Kidney glomerular epithelial cell (primary cell): Measurements from ENCODE around the gene TTLL12.
"Not testable (repeated sequence)": the region's sequence is repeated elsewhere in the genome, so short reads cannot be mapped to it uniquely, and the experiment has no call there.

Source experiments
- DNase-seq: peaks from one replicate; lab custom pipeline; 2025; lab: John Stamatoyannopoulos, UW

TTLL12 gene

DNA sequence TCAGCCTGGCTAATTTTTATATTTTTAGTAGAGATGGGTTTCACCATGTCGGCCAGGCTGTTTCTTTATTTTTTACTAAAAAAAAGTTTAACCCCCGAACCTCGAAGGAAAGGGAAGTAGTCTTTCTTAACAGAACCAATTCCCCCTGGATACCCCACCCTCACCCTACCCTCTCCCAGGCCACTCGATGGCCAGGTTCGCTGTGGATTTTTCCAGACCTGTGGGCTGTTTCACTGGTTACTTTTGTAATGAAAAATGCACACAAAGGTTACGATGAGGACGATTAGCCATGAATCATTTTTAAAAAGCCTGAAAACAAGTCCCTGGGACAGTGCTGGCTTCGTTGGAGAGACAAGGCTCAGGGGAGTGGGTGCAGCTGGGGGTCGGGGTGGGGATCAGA, 33.0 kb downstream of the TTLL12 start:
- no peak for DNase-seq

DNA sequence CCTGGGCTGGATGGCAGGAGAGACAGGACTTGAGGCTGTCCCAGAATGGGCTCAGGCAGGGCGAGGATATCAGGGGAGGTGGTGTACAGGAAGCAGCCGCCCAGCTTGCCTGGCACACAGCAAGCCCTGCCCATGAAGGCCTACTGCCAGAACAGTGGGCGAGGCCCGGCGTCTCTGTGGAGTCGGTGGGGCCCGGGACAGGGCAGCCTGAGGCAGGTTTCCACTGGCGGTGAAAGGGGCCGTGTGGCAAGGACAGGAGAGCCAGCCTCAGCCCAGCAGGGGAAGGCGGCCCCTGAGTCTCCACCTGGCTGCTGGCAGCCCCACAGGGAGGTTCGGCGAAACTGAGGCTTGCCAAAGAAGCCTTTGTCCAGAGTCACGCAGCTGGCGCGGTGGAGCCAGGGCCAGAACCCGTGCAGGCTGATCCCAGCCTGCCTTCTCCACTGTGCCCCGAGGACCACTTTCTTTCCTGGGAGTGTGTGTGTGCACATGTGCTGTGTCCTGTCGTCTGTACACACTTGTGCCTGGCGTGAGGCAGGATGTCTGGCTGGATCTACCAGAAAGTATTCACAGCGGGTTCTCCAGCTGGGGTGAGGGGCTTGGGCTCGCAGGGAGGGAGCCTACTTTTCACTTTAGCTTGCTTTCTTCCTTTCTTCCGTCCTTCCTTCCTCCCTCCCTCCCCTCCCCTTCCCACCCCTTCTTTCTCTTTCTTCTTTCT, 34.4 kb downstream of the TTLL12 start:
- peak; percentile 41 for DNase-seq

DNA sequence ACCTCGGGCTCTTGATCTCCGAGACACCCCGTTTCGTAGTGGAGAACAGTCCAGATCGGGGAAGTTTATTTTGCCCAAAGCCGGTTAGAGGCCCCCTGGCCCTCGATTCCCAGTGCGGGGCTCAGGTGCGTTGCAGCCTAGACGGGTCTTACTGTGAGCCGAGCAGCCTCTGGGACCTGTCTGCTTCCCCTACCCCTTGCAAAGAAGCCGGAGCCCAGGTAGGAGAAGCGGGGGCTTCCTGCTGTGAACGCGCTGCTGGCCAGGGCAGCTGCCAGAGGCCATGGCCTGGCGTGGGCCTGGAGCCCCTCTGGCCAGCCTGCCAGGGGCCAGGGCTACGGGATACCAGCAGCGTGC, 35.0 kb downstream of the TTLL12 start:
- DNase-seq = no peak

DNA sequence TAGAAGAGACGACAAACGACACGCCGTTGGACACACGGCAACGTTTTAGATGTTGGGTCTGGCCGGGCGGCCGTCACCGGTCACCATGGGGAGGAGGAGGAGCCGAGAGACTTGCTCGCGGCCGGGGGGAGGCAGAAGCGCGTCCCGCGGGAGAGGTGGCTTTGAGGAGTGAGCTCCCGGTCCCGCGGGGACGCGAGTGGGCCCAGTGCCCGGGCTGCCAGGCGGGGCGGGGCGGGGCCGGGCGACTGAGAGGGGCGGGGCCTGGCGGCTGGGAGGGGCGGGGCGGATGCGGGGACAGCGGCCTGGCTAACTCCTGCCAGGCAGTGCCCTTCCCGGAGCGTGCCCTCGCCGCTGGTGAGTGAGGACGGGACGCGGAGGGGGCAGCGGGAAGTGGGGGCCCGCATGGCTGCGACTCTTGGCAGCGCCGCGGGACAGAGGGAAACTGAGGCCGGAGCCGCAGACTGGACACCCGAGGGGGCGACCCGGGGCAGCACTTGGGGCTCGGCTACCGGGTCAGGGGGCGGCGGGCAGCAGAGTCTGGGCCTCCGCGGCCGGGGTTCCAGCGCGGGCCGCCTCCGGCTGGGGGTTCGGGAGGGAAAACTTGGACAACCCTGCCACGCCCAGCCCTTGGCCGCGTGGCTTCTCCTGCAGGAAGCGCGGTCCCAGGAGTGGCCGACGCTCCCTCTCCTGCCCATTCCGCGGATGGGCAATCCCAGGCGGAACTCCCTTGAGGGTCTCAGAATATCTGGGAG, 35.5 kb downstream of the TTLL12 start, which contains the start of gene TSPO:
Gene TSPO (plus strand): TSS at position 309 of the 752 bp plus-strand sequence. CDS start 7,680 bp downstream, outside the sequence.
- DNase-seq = peak; percentile 18

DNA sequence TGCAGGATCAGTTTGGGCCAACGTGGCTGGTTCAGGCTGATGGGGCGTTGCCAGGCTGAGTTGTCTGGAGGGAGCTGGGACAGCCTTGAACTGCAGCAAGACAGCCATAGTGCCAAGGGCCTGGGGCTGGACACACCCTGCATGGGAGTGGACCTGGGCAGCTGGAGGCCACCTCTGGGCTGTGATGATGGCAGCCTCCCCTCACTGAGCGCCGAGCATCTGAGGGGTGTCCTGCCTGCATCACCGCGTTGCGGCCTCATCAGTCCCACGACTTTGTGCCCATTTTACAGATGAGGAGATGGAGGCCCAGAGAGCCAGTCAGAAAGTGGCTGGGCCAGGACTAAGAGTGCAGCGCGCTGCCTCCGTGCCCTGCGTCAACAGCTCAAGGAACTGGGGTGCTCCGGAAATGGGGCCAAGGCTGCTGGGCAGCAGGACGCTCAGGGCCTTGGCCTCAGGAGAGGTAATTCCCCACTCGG, 36.2 kb downstream of the TTLL12 start:
- no peak for DNase-seq

DNA sequence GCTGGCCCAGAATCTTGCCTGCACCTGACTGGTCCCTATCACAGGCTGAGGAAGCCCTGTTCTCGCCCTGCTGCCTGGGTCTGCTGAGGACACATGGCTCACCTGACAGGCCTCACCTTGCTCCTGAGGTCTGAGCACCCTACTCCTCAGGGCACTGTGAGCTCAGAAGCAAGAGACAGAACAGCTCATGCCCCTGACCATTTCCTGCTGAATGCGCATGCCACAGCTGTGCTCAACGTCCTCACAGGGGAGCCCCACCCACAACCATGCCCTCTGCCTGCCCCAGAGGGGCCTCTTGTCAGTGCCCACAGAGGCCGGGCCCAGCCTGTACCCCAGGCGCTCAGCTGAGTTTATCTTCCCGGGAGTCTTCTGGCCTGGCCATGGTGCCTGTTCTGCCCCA, 38.4 kb downstream of the TTLL12 start:
- no peak for DNase-seq

DNA sequence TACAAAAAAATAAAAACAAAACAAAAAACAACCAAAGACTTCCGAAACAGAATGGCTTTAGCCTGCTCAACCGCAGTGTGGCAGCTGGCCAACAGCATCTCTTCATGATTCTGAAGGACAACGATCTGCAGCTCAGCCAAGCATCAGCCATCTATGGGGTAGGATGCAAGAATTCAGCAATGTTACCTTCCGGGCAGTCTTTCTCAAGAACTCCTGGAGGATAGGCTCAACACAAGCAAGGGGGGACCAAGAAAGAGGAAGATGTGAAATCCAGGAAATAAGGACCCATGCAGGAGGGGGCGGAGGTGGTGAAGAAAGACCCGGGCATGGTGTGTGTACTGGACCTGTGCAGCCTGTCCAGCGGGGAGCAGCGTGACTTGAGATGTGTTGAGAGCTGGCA, 39.1 kb downstream of the TTLL12 start:
- DNase-seq = no peak

DNA sequence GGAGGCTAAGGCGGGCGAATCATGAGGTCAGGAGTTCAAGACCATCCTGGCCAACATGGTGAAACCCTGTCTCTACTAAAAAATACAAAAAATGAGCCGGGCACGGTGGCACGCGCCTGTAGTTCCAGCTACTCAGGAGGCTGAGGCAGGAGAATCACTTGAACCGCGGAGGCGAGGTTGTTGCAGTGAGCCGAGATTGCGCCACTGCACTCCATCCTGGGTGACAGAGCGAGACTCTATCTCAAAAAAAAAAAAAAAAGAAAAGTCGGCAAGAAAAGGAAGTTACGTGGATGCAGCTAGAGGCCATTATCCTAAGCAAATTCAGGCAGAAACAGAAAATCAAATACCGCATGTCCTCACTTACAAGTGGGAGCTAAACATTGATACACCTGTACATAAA, 40.6 kb downstream of the TTLL12 start:
- DNase-seq = not testable (repeated sequence)

DNA sequence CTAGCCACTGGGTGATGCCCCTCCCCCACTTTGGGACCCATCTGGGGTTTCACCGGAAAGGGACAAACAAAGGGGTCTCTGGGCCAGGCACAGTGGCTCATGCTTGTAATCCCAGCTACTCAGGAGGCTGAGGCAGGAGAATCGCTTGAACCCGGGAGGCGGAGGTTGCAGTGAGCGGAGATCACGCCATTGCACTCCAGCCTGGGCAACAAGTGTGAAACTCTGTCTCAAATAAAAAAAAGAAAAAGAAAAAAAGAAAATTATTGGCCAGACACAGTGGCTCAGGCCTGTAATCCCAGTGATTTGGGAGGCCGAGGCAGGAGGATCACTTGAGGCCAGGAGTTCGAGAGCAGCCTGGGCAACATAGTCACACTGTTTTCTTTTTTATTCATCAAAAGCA, 41.6 kb downstream of the TTLL12 start:
- not testable (repeated sequence) for DNase-seq

DNA sequence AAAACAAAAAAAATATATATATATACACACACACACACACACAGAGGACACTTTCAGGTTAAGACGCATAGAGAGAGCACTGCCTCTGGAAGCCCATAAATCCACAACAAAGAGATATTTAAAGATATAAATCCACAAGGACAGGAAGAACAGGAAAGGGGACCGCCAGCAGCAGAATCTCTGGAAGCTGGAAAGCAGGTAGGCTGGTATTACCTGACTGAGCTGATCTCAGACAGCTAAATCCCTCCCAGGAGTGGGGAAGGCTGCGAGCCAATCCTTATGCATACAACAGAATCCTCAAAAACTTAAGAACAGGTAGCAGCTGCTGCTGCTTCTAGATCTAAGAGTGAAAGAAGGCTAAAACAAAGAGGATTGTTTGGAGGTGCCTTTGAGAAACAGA, 42.0 kb downstream of the TTLL12 start:
- no peak for DNase-seq

DNA sequence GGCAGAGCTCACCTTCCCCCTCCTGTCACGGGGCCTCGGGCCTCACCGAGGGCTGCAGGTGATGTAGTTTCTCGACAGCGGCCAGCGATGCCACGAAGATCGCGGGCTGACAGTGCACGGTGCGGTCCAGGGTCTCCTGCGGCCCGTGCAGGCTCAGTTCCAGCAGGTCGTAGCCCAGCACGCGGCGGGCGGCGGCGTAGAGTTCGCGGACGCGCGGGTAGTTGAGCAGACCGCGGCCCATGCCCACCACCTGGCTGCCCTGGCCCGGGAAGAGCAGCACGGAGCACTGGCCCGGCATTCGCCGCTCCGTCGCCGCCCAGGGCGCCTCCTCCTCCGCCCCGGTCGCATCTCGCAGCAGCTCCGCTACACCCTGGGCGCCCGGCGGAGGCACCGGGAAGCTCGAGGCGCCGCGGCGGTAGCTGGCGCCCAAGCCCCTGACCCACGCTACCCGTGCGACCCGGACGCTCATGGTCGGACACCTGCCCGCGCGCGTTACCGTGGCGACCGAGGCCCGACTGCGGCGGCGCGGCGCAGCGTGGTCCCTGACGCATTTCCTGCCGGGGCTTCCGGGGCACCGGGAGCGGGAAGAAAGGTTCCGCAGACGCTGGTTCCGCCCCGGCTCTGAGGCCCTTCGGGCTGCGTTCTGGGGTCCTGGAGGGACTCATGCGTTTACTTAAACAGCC, 43.9 kb downstream of the TTLL12 start, which contains the start of gene MCAT:
Gene MCAT (minus strand): TSS at position 519 of the 683 bp plus-strand sequence. CDS start 50 bp downstream, at position 469.
- DNase-seq = peak; percentile 37

DNA sequence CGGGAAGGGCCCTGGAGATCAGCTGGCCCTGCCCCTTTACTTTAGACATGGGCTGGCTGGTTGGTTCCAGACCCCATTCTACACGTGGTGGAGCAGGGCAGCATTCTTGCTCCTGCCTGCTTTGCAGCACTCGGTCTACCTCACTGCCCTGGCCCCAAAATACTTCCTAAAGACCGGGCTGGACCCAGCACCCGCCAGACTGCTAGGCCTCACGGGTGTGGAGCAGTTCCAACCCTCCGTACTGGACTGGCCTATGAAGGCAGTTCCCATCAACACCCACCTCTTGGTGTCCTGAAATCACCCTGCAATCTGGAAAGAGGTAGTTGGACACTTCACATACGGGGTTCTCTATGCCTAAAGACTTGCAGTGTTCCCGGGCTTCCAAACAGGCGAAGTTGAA, 50.1 kb downstream of the TTLL12 start:
- DNase-seq = no peak

DNA sequence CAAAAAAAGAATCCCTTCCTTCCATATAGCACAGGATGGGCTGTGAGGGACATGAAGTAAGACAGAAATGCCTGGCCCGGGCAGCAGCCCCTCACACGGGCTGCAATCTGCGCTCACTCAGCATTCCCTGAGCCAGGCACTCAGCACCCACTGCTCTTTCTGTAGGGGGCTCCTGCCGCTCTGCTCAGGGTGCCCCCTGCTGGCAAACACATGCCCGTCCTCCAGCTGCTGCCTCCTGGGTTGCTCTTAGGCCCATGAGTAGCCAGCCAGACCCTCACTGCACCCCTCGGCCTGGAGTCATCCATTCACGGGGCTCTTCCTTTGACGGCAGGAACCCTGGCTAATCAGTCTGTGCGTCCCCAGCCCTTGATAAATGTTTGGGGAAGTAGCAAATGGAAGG, 50.7 kb downstream of the TTLL12 start:
- no peak for DNase-seq

DNA sequence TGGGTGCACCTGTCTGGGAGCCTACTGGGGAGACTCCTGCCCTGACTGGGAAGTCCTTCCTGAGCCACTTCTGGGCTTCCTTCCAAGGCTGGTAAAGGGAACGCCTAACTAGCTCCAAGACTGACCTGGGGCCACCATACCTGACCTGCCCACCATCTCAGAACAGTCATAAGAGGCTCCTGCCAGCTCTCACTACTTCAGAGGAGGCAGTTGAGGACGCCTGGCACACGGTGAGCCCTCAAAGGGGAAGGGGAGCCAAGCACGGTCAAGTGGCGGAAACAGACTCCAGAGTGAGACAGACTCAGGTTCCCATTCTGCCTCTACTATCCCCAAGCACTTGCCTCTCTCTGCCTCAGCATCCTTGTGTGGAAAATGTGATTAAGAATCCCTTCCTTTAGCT, 51.4 kb downstream of the TTLL12 start:
- DNase-seq = no peak

DNA sequence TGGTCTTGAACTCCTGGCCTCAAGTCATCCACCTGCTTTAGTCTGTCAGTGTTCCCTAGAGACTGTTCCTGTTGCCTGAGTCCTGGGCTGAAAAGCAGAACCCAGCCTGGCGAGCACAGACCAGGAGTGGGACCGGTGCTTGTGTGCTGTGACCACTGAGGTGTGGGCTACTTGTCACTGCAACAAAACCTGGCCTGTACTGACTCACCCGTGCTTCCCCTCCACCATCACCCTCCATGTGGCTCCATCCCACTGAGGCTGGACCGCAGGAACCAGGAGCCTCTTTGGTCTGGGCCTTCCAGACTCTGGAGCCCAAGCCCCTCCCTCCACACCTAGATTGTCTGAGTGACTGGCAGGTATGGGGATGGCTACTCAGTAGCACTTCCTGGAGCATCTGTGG, 52.4 kb downstream of the TTLL12 start:
- DNase-seq = no peak

DNA sequence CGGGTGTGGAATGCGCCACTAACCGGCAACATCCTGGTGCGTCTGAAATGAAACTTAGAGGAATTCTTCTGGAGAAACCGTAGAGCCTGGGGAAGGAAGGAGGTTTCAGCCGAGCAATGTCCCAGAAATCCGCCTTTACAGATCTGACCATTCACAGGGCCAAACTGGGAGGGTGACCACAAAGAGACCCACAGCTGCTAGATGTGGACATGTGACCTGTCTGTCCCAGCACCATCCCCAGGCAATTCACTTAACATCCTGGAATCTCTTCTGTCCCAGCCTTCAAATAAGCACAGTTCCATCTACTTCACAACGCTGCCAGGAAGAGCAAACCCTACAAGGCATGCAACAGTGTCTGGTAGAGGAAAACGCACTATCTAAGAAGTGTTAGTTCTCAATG, 53.5 kb downstream of the TTLL12 start:
- no peak for DNase-seq

DNA sequence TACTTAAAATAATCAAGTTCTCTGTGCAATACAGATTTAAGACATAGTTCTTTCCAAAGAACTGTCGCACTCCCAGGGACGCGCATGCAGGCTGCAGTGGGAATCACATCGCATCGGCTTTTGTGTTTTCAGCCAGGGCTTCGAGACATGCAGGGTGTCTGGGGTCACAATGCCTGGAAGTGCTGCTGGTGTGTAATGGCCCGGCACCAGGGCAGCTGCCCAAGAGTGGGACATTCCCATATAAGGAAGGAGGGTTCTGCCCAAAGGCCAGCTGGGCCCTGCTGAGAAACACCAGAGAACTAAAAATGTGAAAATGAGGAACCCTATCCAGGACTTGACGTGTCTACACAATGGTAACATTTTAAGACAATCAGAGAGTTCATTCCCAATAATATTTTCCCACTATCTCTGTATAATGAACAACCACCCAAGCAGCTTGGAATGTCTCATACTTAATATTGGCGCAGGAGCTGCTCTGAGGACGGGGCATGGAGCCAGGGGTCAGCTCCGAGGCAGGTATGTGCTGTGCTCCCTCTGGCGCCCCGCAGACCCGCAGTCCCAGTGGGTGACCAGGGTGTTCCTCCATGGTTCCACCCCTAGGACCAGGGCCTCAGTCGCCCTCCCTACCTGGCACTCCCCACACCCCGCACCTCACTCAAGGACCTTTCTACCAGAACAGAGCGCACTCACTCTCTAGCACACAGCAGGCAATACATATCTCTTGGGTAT, 55.0 kb downstream of the TTLL12 start:
- no peak for DNase-seq

DNA sequence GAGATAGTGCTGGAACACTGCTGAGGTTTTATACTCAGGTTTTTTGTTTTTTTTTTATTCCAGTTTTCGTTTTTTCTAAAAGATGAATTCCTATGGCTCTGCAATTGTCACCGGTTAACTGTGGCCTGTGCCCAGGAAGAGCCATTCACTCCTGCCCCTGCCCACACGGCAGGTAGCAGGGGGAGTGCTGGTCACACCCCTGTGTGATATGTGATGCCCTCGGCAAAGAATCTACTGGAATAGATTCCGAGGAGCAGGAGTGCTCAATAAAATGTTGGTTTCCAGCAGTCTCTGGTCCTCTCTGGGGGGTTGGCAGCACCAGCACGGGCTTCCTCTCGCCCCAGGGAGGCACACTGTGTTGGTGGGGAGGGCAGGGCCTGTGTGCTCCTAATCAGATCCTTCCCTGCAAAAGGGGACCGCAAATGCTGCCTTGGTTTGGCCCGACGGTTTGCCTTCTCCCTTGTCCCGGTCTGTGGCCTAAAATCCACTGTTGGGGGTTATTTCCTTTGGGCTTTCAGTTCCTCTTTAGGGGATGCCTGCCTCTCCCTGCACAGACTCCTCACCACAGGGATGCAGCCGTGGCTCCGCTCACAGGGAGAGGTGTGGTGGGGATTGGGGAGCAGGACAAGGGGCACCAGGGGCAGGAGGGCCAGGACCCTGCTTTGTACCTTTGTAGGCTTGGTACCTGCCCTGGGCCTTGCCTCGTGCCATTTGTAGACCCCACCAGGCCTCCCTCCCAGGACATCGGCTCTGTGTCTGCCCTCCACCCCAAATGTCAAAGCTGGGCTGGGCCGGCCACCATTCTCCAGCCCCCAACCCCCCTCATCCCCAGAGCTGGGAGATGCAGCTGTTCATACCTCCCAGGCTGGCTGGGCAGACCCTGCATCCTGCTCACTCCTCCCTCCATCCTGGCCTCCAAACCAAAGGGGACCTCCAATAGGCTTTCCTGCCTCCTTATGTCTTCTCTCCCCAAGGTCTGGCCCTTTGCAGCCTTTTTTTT, 57.2 kb downstream of the TTLL12 start:
- no peak for DNase-seq

DNA sequence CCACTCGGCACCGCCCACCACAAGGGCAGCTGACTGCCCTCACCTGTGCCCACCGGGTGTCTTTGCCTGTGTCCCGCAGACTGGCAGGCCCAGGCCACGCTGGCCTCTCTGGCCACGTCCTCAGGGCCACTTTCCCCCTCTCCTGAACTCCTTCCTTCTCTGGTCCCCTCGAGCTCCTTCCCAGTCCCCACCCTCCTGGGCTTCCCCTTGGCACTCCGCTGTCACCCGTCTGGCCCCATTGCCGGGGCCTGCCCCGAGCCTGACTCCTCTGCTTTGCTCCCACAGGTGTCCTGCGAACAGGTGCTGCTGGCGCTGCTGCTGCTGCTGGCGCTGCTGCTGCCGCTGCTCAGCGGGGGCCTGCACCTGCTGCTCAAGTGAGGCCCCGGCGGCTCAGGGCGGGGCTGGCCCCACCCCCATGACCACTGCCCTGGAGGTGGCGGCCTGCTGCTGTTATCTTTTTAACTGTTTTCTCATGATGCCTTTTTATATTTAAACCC, 58.0 kb downstream of the TTLL12 start:
- no peak for DNase-seq

DNA sequence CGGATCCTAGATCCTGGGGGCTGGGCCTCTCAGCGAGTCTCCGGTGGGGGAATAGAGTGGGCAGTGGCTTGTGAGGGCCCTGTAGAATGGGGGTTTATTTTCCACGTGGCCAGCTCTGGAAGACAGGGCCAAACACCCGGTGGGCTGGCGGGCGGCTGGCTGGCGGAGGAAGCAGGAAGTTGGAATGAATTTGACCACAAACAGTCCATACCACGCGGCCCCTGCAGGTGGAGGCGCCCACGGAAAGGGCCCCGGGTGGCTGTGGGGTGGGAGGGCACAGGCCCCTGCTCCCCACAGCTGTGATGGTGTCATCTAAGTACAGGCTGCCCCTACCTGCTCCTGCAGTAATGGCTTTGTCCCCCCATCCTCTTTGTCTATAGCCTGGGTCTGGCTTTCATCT, 58.8 kb downstream of the TTLL12 start:
- DNase-seq = no peak
